ENCODE measurements around the gene CHST11.

- TF ChIP-seq CTCF (IDR thresholded peaks at IDR 0.05) = no peak
- no peak for TF ChIP-seq ZFX (IDR thresholded peaks at IDR 0.05; ENCODE audit: borderline replicate concordance)
Observed at GRCh38 chr12:104632724-104633201, 176.0 kb downstream of the CHST11 start.

Measured in 22Rv1 (cell line).